Skin of body (tissue), 2 donors: ENCODE measurements around the gene AIFM2. TPM values are rescaled to one million over a fixed set of nuclear protein-coding genes. Genes with fewer than 3 reads are reported as not detected.
A peak's percentile ranks its signal among the peaks of the same experiment; 100 is the strongest.

ENCODE experiments used
- DNase-seq: peaks from one replicate; lab custom pipeline; 2025; lab: John Stamatoyannopoulos, UW
- total RNA-seq: library from RNA; depleted of rRNA; stranded (reverse); fragments of >200 nt; gene quantifications from one replicate; pipeline ENCODE4 v1.2.3, GENCODE V29; 2014

AIFM2 gene
- total RNA-seq, 1 donor from 2014 or later: 8.5 TPM

DNA sequence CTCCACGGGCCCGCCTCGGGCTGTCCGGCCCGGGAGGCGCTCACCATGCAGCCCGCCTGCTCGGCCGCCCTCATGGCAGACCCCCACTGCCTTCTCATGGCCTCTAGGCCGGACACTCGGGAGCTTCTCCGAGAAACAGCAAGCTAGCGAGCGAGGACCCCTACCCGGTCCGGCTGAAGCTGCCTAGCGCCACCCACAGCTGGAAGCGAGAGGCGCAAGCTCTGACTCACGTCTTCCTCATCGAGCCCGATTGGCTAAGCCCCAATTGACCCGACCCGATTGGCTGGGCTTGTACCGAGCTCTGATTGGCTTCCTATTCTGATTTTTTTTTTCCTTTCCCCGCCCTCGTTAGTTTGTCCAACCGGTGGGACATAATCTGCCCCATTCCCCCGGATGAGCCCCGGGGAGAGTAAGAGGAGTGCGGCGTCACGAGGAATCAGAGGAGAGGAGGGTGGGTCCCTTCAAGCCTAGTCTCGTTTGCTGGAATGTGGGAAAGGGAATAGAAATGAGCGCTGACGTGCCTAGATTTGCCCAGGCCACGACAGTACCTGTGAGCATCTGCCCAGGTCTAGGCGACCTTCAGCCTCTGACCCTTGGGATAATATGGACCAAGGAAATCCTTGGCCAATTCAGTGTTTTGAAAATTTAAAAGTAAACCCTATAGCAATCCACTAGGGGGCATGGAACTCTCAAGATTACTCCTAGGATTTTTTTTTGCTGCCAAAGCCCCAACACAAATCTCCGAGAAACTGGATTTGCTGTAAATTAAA lies 14.0 kb upstream of the AIFM2 start, which contains the start of gene TYSND1:
TSS of gene TYSND1 (minus strand) at position 212 of the 770 bp plus-strand sequence. CDS start at position 98, 114 bp downstream.
- peak; percentile 97 for DNase-seq

GRCh38 chr10:70145666-70146488 lies 13.3 kb upstream of the AIFM2 start:
- peak; percentile 29 for DNase-seq

DNA sequence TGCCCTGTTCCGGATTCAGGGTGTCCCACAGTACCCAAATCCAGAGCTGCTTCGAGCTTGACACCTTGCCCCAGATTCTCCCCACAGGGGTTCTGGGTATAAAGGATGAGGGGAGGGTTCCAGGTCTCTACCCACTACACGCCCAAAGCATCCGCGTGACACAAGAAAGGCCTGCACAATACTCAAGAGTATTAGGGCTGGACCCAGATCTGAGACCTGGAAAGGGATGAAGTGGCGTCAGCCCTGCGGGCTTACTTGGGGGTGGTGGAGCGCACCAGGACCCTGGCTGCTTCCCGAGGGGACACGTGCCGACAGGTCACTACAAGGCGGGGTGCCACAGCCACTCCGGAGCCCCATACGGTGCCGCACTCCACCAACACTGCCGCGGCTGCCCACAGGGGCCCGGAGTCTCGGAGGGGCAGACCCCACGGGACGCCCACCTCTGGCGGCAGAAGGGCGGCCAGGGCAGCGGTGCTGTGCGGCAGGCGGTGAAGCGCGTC lies 12.6 kb upstream of the AIFM2 start:
- no peak for DNase-seq

DNA sequence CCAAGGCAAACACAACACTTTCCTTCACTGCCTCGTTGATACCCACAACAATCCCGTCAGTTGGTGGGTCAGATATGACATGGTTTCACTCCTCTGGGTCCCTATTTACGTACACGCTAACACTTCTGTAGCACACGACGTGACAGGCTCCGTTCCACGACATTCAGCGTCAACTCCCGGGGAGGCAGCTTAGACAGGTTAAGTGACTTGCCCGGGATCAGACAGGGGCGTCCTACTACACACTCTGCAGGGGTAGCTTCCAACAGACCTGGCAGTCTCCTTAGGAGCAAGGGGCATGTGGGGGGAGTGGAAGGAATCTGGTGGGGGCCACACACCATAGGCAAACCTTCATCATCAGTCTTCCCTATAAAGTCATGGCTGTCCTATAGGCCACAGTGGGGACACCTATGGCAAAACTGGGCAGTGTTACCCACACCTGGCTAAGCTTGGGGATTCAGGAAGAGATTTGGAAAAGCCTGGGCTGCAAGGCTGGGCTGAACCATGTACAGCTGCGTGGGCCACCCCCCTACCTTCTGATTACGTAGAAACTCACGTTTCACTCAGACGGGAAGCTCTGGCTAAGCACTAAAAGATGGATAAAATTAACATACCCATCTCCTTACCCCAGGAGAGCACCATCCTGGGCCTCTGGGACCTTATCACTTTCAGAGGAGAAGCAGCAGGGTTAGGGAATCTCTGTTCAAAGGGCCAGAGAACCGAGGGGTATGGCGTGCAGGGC lies 11.9 kb upstream of the AIFM2 start:
- no peak for DNase-seq

GRCh38 chr10:70142555-70142954 lies 9.9 kb upstream of the AIFM2 start:
- no peak for DNase-seq

DNA sequence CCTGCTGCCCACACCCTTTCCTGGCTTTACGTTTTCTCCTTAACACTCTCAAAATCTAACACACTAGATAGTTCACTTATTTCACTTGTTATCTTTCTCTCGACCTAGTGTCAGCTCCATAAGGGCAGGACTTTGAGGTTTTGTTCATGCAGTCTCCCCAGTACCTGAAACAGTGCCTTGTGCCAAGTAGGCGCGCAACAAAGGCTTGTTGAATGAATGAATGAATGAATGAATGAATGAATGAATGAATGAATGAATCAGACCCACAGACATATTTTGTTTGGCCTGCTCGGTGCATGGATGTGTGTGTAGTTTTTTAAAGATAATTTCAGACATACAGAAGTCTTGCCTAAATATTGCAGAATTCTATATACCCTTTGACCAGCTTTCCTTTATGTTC lies 7.7 kb upstream of the AIFM2 start:
- no peak for DNase-seq

- DNase-seq: no peak
These were observed 7.3 kb upstream of the AIFM2 start for GRCh38 chr10:70139997-70140250.

GRCh38 chr10:70139151-70139996 lies 6.7 kb upstream of the AIFM2 start:
- no peak for DNase-seq

DNA sequence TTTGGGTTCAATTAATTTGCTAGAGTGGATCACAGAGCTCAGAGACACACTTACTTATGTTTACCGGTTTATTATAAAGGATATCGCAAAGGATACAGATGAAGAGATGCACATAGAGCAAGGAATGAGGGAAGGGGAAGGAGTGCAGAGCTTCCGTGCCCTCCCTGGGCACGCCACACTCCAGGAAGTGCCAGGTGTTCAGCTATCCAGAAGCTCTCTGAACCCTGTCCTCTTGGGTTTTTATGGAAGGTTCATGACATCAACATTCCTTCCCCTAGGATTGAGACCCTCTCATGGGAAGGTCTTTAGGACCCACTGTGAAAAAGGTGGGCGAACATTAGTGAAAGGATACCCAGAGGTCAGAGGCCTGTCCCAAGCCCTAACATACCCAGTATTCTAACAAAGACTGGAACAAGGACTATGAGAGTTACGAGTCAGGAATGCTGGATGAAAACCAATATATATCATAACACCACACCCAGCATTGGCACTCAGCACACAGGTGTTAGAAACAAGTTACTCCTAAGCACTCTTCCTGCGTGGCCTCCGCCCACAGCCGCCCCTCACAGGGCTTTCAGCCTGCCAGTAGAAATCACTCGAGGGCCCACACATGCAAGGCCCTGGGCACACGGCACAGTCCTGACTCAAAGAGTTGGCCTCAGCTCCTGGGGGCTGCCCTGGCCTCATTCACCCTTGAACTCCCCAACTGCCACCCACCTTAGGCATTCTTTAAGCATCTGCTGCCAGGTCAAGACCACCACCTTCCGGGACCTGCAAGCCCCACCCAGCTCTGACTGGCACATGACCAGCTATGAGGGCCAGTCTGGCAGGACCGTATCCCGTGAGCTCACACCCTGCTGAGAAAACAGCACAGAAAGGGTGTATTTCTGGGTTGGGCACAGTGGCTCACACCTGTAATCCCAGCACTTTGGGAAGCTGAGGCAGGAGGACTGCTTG lies 5.6 kb upstream of the AIFM2 start:
- DNase-seq: no peak

- no peak for DNase-seq
These were observed 4.5 kb upstream of the AIFM2 start for GRCh38 chr10:70137135-70137534.

DNA sequence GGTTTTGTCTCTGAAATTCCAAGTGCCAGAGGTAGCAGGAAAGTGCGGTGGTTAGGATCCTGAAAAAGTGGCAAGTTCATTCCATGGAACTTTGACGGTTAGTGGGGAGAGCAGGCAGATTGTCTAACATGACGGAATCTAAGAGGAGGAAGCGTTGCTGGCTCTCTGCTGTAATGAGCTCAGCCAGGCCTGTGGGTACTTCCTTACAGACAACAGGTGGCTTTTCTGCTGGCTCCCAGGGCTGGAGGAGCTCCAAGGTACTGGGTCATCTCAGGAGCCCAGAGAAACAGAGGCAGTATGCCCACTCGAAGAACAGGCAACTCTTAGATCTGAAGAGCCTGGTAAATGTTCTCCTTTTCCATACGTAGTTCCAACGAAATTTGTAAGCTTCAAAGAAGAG lies 3.1 kb upstream of the AIFM2 start:
- no peak for DNase-seq

- no peak for DNase-seq
These were observed 2.4 kb upstream of the AIFM2 start for GRCh38 chr10:70135046-70135445.

DNA sequence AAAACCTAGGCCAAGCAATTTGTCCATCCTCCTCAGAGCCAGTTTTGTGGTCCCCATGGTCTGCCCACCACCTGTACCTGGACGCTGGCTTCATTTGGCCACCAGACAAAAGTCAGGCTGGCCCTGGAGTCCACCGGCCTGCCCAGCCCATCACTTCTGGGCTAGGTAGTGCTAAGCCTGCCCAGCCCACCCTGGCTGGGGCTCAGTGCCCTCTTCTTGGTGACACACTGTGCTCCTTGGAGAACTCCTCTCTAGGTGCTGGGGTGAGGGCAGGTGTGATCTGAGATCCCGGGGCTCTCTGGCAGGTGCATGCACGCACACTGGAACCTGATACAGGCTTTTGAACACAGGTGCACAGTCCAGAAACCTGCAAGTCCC lies 1.1 kb downstream of the AIFM2 start:
- no peak for DNase-seq

- DNase-seq: no peak
These were observed 1.6 kb downstream of the AIFM2 start for GRCh38 chr10:70130878-70131559.

- no peak for DNase-seq
These were observed 5.8 kb downstream of the AIFM2 start for GRCh38 chr10:70126700-70127395.

GRCh38 chr10:70125918-70126552 lies 6.6 kb downstream of the AIFM2 start:
- DNase-seq: no peak

- no peak for DNase-seq
These were observed 7.7 kb downstream of the AIFM2 start for GRCh38 chr10:70124918-70125317.

DNA sequence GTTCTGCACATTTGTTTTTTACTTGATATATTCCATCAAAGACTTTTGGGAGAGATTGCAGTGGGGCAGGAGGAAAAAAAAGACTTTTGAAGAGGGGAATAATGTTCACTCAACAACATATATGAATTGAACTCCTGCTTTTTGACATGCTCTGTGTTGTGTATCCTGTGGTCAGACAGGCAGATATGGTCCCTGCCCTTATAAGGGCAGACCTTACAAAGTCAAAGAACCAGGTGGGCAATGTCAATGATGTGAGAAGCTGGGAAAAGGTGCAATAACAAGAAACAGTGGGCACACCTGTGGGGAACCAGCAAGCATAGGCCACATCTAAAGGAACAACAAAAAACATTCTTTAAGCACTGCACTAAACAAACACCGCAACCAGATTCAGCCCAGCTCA lies 8.2 kb downstream of the AIFM2 start:
- DNase-seq: no peak
